GM12878 (cell line): Measurements from ENCODE around the gene DNAH8. TPM values are rescaled to one million over a fixed set of nuclear protein-coding genes. Genes with fewer than 3 reads are reported as not detected.

Source experiments
- ATAC-seq: fragments of 200-7000 bp; cut with Tn5 transposase; 3 replicates; pipeline ENCODE4 v1.9.1; 2020; ENCODE audit warnings: mild to moderate bottlenecking, moderate library complexity
- BruUV-seq: library from RNA; stranded (reverse); fragments of 400-500 nt; replicated peaks from 2 replicates; lab custom pipeline; 2021; lab: Mats Ljungman, UMichigan
- CTCF ChIA-PET: fragments of 300-600 bp; sonication (Branson Sonifier 250); formaldehyde crosslinking; extraction: SDS; loops from one replicate; lab custom pipeline; 2021; ENCODE audit warnings: inconsistent platforms; lab: Yijun Ruan, JAX
- POLR2A ChIA-PET: fragments of 350-600 bp; formaldehyde crosslinking; extraction: SDS; loops from one replicate; lab custom pipeline; 2021; ENCODE audit warnings: inconsistent platforms; lab: Charles Lee
- RAD21 ChIA-PET: fragments of 300-600 bp; sonication (Branson Sonifier 250); formaldehyde crosslinking; loops from one replicate; lab custom pipeline; 2023; ENCODE audit warnings: antibody characterized with exemption; ENCODE audit not compliant: unreplicated experiment; lab: Charles Lee
- SMC1A ChIA-PET: fragments of 300-600 bp; sonication (Branson Sonifier 250); formaldehyde crosslinking; loops from one replicate; lab custom pipeline; 2023; ENCODE audit not compliant: unreplicated experiment, uncharacterized antibody; lab: Charles Lee
- DNase-seq: peaks from one replicate; pipeline ENCODE4 v3.0.0-alpha.2; 2011; ENCODE audit warnings: low read depth, low spot score
- FAIRE-seq: peaks from 3 replicates; lab custom pipeline; 2011; peaks lifted over from hg19 to GRCh38; lab: Jason Lieb, UNC
- H2AFZ ChIP-seq: 2 replicates; pipeline ENCODE4 v1.6.0; 2011; ENCODE audit warnings: low read depth, low read length, control low read depth; ENCODE audit not compliant: control insufficient read depth
- H3K27ac ChIP-seq: 2 replicates; pipeline ENCODE4 v1.5.1; 2011; ENCODE audit warnings: control low read depth; ENCODE audit not compliant: control insufficient read depth, insufficient read depth
- H3K27me3 ChIP-seq, 2 experiments: replicated peaks in 1 of 2; 2 replicates each; pipeline versions ENCODE4 v1.6.0 to v1.6.1; 2011; ENCODE audit warnings: low read length in 1 of 2; ENCODE audit not compliant: control insufficient read depth in 2 of 2, insufficient read depth in 2 of 2
- H3K36me3 ChIP-seq, 2 experiments: 2 replicates each; pipeline ENCODE4 v1.5.1; 2011; ENCODE audit warnings: low read length in 1 of 2; ENCODE audit not compliant: control insufficient read depth in 2 of 2, insufficient read depth in 2 of 2
- H3K4me1 ChIP-seq: 2 replicates; pipeline ENCODE4 v1.6.1; 2011; ENCODE audit warnings: mild to moderate bottlenecking, low read length, moderate library complexity, mixed read lengths; ENCODE audit not compliant: control insufficient read depth, insufficient read depth
- H3K4me2 ChIP-seq: 2 replicates; pipeline ENCODE4 v1.6.0; 2011; ENCODE audit warnings: control low read depth; ENCODE audit not compliant: control insufficient read depth, insufficient read depth
- H3K4me3 ChIP-seq: fragments of 200-600 bp; sonication (generic); 2 replicates; pipeline ENCODE4 v1.5.1; 2016
- H3K79me2 ChIP-seq: 2 replicates; pipeline ENCODE4 v1.6.0; 2011; ENCODE audit warnings: low read length; ENCODE audit not compliant: control insufficient read depth, insufficient read depth
- H3K9ac ChIP-seq: 2 replicates; pipeline ENCODE4 v1.8.0; 2011; ENCODE audit warnings: low read length, control low read depth, mixed read lengths; ENCODE audit not compliant: control insufficient read depth, insufficient read depth
- H3K9me3 ChIP-seq: replicated peaks from 3 replicates; pipeline ENCODE4 v1.5.1; 2011; ENCODE audit warnings: mild to moderate bottlenecking, low read length; ENCODE audit not compliant: control insufficient read depth, insufficient read depth
- H4K20me1 ChIP-seq: 2 replicates; pipeline ENCODE4 v1.6.0; 2011; ENCODE audit not compliant: control insufficient read depth, insufficient read depth
- CBX5 ChIP-seq: sonication (generic); IDR thresholded peaks from 2 replicates; pipeline ENCODE4 v1.6.1; 2016; ENCODE audit warnings: low read depth, moderate library complexity, mild to moderate bottlenecking, inconsistent platforms
- REST ChIP-seq: IDR thresholded peaks from 2 replicates; pipeline ENCODE4 v1.6.1; 2012; ENCODE audit warnings: mild to moderate bottlenecking, low read depth, low read length
- WGBS: methylation state at CpG from one replicate; pipeline ENCODE4 v1.1.6; 2016; ENCODE audit warnings: low lambda C conversion rate; ENCODE audit not compliant: insufficient replicate concordance, insufficient coverage; ENCODE audit errors: missing lambda C conversion rate; 5-methylcytosine and 5-hydroxymethylcytosine counted together
- in situ Hi-C: fragments of 300-500 bp; cut with MboI; formaldehyde crosslinking; loops from 9 replicates; pipeline ENCODE4 v1.14.3; 2018; ENCODE audit warnings: mixed read lengths
- intact Hi-C: fragments of 100-400 bp; cut with micrococcal nuclease; formaldehyde crosslinking; loops from one replicate; pipeline ENCODE4 v1.14.2; 2022; ENCODE audit not compliant: unreplicated experiment
- polyA plus RNA-seq, 11 experiments: library from polyadenylated mRNA; depleted of rRNA in 4 of 11; unstranded in 6 of 11; stranded (reverse) in 5 of 11; fragments of >200 nt; fragmentation: Nextera tagmentation in 4 of 11; fragmentation: Illumina TruSeq in 1 of 11; extraction: Ambion mirVana in 4 of 11; extraction: Trizol in 1 of 11; gene quantifications; 1 replicate in 1 of 11; 2 replicates in 10 of 11; pipeline versions ENCODE4 v1.2.1 to v1.2.3, GENCODE V29; 2011 to 2016; ENCODE audit warnings: inconsistent platforms in 2 of 11, missing spikeins in 2 of 11, low read depth in 1 of 11
- total RNA-seq, 4 experiments: library from RNA; depleted of rRNA in 3 of 4; stranded (reverse); fragments of >200 nt in 3 of 4; fragmentation: Illumina TruSeq in 1 of 4; extraction: Trizol in 1 of 4; gene quantifications; 2 replicates each; pipeline versions ENCODE4 v1.2.1 to v1.2.3, GENCODE V29; 2013 to 2021

DNAH8 gene
- total and polyA plus RNA-seq, 10 of the 15 experiments (the other 5 are each of a cell fraction or from before 2014, with no cell fraction given): 0.02 to 0.34 (median 0.10) TPM; not detected in 3

- Histone ChIP-seq H4K20me1 (no peaks in the 10 kb centered on the region), H3K4me2 (no peak overlapping the region), H3K79me2 (no peaks in the 10 kb centered on the region), H2AFZ (no peak overlapping the region), H3K27me3 (no peaks in the 10 kb centered on the region), H3K4me3 (no peak overlapping the region), H3K36me3 (no peaks in the 10 kb centered on the region), H3K9me3 (no peaks in the 10 kb centered on the region), H3K4me1 (no peaks in the 10 kb centered on the region), H3K9ac (no peak overlapping the region), H3K27ac (no peak overlapping the region)
- TF ChIP-seq REST (no peak), CBX5 (no peak)
- ATAC-seq (no peak), DNase-seq (no peak), FAIRE-seq (no peak)
- WGBS: 65% methylated on average over 7 of the region's 7 CpGs
- in situ Hi-C loops (no loop called here), intact Hi-C loops (no loop called here)
- ChIA-PET POLR2A (no interaction called here), CTCF (interaction anchor here (2.3 kb wide), 1 partner anchor 52 kb away, joined by 8 read pairs; no protein-coding TSS in a partner anchor), RAD21 (interaction anchor here (0.9 kb wide), 1 partner anchor 1587 kb away, joined by 3 read pairs; no protein-coding TSS in a partner anchor), SMC1A (no interaction called here)
- BruUV-seq: no TSS peak
These were observed 209.8 kb downstream of the DNAH8 start for GRCh38 chr6:38924791-38925509.
